GM23338 (cell line): ENCODE measurements around the gene IPO13.

ENCODE experiments used
- CREB1 ChIP-seq: fragments of 250-450 bp; sonication (Bioruptor Pico); IDR thresholded peaks from 2 replicates; pipeline ENCODE4 v1.5.0; 2020; ENCODE audit warnings: low read depth, mild to moderate bottlenecking, moderate library complexity
- EZH2 ChIP-seq: fragments of 200-600 bp; sonication (generic); IDR thresholded peaks from one replicate; pipeline ENCODE4 v1.8.0; 2017; ENCODE audit warnings: antibody characterized with exemption, mild to moderate bottlenecking, low read depth; ENCODE audit not compliant: unreplicated experiment
- EZH2phosphoT487 ChIP-seq: fragments of 200-600 bp; sonication (generic); IDR thresholded peaks from one replicate; pipeline ENCODE4 v1.8.1; 2018; ENCODE audit warnings: antibody characterized with exemption; ENCODE audit not compliant: unreplicated experiment
- JUNB ChIP-seq: IDR thresholded peaks from one replicate; pipeline ENCODE4 v1.6.1; 2016; ENCODE audit warnings: antibody characterized with exemption; ENCODE audit not compliant: unreplicated experiment
- NANOG ChIP-seq: IDR thresholded peaks from 2 replicates; pipeline ENCODE4 v1.6.1; 2016; ENCODE audit warnings: antibody characterized with exemption, borderline replicate concordance
- POLR2AphosphoS5 ChIP-seq: IDR thresholded peaks from 2 replicates; pipeline ENCODE4 v1.6.1; 2016; ENCODE audit warnings: antibody characterized with exemption, low read depth
- ZNF114 ChIP-seq: fragments of 250-450 bp; sonication (Bioruptor Pico); IDR thresholded peaks from 2 replicates; pipeline ENCODE4 v1.5.0; 2020; ENCODE audit warnings: mild to moderate bottlenecking, moderate library complexity
- TF ChIP-seq, protein P1 (sequence below): IDR thresholded peaks from one replicate; pipeline ENCODE4 v1.6.1; 2018; ENCODE audit warnings: antibody characterized with exemption; ENCODE audit not compliant: unreplicated experiment
- TF ChIP-seq, protein P2 (sequence below), 2 experiments: fragments of 200-600 bp in 1 of 2; sonication (generic) in 1 of 2; conservative IDR thresholded peaks; 2 replicates each; pipeline versions ENCODE4 v1.5.1 to v1.6.1; 2016 to 2017; ENCODE audit warnings: antibody characterized with exemption in 2 of 2, low read depth in 2 of 2, mild to moderate bottlenecking in 2 of 2, moderate library complexity in 1 of 2
- TF ChIP-seq, protein P3 (sequence below): fragments of 250-450 bp; sonication (Bioruptor Pico); IDR thresholded peaks from 2 replicates; pipeline ENCODE4 v1.5.0; 2020; ENCODE audit warnings: mild to moderate bottlenecking, moderate library complexity

DNA sequence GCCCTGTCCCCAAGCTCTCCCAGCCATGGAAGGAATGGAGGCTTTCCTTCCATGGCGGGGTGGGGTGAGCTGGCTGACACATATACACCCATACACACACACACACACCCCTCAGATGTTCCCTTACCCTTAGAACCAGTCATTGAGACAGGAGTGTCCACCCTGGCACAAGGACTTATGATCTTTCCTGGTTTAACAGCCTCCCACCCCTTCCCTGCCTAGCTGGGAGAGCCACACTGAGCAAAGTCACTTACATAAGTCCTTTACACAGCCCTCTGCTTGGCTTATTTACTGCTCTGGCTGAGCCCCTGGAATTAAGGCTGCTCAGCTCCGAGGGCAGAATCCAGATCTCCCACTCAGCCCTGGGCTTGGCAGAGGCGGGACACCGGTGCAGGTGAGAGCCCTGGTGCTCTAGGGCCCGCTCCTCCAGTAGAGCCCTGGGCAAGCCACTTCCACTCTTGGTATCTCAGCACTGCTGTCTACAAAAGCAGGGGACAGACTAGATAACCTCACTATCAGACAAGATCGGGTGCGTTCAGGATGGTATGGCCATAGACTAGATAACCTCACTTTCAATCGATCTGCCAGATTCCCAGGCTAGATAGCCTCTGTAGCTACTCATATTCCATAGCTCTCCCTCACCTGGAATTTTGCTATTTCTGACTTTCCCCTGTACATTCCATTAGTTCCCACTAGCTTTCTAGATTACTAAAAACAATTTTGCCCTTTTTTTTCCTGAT lies 67.8 kb downstream of the IPO13 start:
- TF ChIP-seq POLR2AphosphoS5 (no peak), EZH2phosphoT487 (no peak), CREB1 (CRISPR knock-in tag) (no peak), EZH2 (no peak), ZNF114 (CRISPR knock-in tag) (no peak), NANOG (no peak), JUNB (no peak)
- TF ChIP-seq, protein P1, sequence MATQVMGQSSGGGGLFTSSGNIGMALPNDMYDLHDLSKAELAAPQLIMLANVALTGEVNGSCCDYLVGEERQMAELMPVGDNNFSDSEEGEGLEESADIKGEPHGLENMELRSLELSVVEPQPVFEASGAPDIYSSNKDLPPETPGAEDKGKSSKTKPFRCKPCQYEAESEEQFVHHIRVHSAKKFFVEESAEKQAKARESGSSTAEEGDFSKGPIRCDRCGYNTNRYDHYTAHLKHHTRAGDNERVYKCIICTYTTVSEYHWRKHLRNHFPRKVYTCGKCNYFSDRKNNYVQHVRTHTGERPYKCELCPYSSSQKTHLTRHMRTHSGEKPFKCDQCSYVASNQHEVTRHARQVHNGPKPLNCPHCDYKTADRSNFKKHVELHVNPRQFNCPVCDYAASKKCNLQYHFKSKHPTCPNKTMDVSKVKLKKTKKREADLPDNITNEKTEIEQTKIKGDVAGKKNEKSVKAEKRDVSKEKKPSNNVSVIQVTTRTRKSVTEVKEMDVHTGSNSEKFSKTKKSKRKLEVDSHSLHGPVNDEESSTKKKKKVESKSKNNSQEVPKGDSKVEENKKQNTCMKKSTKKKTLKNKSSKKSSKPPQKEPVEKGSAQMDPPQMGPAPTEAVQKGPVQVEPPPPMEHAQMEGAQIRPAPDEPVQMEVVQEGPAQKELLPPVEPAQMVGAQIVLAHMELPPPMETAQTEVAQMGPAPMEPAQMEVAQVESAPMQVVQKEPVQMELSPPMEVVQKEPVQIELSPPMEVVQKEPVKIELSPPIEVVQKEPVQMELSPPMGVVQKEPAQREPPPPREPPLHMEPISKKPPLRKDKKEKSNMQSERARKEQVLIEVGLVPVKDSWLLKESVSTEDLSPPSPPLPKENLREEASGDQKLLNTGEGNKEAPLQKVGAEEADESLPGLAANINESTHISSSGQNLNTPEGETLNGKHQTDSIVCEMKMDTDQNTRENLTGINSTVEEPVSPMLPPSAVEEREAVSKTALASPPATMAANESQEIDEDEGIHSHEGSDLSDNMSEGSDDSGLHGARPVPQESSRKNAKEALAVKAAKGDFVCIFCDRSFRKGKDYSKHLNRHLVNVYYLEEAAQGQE: no peak
- TF ChIP-seq, protein P2, sequence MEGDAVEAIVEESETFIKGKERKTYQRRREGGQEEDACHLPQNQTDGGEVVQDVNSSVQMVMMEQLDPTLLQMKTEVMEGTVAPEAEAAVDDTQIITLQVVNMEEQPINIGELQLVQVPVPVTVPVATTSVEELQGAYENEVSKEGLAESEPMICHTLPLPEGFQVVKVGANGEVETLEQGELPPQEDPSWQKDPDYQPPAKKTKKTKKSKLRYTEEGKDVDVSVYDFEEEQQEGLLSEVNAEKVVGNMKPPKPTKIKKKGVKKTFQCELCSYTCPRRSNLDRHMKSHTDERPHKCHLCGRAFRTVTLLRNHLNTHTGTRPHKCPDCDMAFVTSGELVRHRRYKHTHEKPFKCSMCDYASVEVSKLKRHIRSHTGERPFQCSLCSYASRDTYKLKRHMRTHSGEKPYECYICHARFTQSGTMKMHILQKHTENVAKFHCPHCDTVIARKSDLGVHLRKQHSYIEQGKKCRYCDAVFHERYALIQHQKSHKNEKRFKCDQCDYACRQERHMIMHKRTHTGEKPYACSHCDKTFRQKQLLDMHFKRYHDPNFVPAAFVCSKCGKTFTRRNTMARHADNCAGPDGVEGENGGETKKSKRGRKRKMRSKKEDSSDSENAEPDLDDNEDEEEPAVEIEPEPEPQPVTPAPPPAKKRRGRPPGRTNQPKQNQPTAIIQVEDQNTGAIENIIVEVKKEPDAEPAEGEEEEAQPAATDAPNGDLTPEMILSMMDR (conservative IDR thresholded peaks at IDR 0.05; ENCODE audit: low read depth in 2 of 2): no peak
- TF ChIP-seq, protein P3, sequence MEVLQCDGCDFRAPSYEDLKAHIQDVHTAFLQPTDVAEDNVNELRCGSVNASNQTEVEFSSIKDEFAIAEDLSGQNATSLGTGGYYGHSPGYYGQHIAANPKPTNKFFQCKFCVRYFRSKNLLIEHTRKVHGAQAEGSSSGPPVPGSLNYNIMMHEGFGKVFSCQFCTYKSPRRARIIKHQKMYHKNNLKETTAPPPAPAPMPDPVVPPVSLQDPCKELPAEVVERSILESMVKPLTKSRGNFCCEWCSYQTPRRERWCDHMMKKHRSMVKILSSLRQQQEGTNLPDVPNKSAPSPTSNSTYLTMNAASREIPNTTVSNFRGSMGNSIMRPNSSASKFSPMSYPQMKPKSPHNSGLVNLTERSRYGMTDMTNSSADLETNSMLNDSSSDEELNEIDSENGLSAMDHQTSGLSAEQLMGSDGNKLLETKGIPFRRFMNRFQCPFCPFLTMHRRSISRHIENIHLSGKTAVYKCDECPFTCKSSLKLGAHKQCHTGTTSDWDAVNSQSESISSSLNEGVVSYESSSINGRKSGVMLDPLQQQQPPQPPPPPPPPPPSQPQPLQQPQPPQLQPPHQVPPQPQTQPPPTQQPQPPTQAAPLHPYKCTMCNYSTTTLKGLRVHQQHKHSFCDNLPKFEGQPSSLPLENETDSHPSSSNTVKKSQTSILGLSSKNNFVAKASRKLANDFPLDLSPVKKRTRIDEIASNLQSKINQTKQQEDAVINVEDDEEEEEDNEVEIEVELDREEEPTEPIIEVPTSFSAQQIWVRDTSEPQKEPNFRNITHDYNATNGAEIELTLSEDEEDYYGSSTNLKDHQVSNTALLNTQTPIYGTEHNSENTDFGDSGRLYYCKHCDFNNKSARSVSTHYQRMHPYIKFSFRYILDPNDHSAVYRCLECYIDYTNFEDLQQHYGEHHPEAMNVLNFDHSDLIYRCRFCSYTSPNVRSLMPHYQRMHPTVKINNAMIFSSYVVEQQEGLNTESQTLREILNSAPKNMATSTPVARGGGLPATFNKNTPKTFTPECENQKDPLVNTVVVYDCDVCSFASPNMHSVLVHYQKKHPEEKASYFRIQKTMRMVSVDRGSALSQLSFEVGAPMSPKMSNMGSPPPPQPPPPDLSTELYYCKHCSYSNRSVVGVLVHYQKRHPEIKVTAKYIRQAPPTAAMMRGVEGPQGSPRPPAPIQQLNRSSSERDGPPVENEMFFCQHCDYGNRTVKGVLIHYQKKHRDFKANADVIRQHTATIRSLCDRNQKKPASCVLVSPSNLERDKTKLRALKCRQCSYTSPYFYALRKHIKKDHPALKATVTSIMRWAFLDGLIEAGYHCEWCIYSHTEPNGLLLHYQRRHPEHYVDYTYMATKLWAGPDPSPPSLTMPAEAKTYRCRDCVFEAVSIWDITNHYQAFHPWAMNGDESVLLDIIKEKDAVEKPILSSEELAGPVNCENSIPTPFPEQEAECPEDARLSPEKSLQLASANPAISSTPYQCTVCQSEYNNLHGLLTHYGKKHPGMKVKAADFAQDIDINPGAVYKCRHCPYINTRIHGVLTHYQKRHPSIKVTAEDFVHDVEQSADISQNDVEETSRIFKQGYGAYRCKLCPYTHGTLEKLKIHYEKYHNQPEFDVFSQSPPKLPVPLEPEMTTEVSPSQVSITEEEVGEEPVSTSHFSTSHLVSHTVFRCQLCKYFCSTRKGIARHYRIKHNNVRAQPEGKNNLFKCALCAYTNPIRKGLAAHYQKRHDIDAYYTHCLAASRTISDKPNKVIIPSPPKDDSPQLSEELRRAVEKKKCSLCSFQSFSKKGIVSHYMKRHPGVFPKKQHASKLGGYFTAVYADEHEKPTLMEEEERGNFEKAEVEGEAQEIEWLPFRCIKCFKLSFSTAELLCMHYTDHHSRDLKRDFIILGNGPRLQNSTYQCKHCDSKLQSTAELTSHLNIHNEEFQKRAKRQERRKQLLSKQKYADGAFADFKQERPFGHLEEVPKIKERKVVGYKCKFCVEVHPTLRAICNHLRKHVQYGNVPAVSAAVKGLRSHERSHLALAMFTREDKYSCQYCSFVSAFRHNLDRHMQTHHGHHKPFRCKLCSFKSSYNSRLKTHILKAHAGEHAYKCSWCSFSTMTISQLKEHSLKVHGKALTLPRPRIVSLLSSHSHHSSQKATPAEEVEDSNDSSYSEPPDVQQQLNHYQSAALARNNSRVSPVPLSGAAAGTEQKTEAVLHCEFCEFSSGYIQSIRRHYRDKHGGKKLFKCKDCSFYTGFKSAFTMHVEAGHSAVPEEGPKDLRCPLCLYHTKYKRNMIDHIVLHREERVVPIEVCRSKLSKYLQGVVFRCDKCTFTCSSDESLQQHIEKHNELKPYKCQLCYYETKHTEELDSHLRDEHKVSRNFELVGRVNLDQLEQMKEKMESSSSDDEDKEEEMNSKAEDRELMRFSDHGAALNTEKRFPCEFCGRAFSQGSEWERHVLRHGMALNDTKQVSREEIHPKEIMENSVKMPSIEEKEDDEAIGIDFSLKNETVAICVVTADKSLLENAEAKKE: no peak
